RWPE2 (cell line): ENCODE data around the gene TIFAB.

Source experiments
- ATAC-seq: fragments of 200-7000 bp; cut with Tn5 transposase; 3 replicates; pipeline ENCODE4 v1.9.1; 2021; ENCODE audit warnings: low read depth
- DNase-seq: peaks from one replicate; pipeline ENCODE4 v3.0.0-alpha.2; 2020; ENCODE audit warnings: low spot score
- H3K27ac ChIP-seq: fragments of 450-650 bp; 2 replicates; pipeline ENCODE4 v1.5.1; 2017; ENCODE audit warnings: mild to moderate bottlenecking; ENCODE audit not compliant: poor library complexity, severe bottlenecking
- H3K27me3 ChIP-seq: fragments of 250-450 bp; sonication (Bioruptor Pico); 2 replicates; pipeline ENCODE4 v1.5.1; 2021; ENCODE audit warnings: mild to moderate bottlenecking, moderate library complexity; ENCODE audit not compliant: insufficient read depth, poor library complexity, severe bottlenecking
- H3K36me3 ChIP-seq: fragments of 250-450 bp; sonication (Bioruptor Pico); 2 replicates; pipeline ENCODE4 v1.5.1; 2020; ENCODE audit warnings: low read depth, mild to moderate bottlenecking, moderate library complexity
- H3K4me1 ChIP-seq: fragments of 250-450 bp; sonication (Bioruptor Pico); 2 replicates; pipeline ENCODE4 v1.5.1; 2021; ENCODE audit warnings: mild to moderate bottlenecking, moderate library complexity; ENCODE audit not compliant: insufficient read depth, poor library complexity, severe bottlenecking
- H3K4me3 ChIP-seq: fragments of 250-450 bp; sonication (Bioruptor Pico); 2 replicates; pipeline ENCODE4 v1.5.1; 2021; ENCODE audit warnings: mild to moderate bottlenecking, moderate library complexity; ENCODE audit not compliant: severe bottlenecking
- H3K9me3 ChIP-seq: fragments of 250-450 bp; sonication (Bioruptor Pico); 2 replicates; pipeline ENCODE4 v1.5.1; 2021; ENCODE audit warnings: mild to moderate bottlenecking, moderate library complexity; ENCODE audit not compliant: severe bottlenecking
- CTCF ChIP-seq: fragments of 450-650 bp; IDR thresholded peaks from one replicate; pipeline ENCODE4 v1.5.1; 2017; ENCODE audit warnings: mild to moderate bottlenecking, moderate library complexity; ENCODE audit not compliant: poor library complexity, severe bottlenecking

The TIFAB gene

GRCh38 chr5:135466178-135467050 is 14.3 kb upstream of the TIFAB start:
- H3K4me1 ChIP-seq, result no peaks in the 10 kb centered on the region
- H3K27ac ChIP-seq, result no peak overlapping the region
- peak; percentile 76 for DNase-seq
- ATAC-seq, result peak; percentile 91
- no peaks in the 10 kb centered on the region for H3K36me3 ChIP-seq
- H3K4me3 ChIP-seq, result no peak overlapping the region
- H3K9me3 ChIP-seq, result no peaks in the 10 kb centered on the region
- no peaks in the 10 kb centered on the region for H3K27me3 ChIP-seq
- peak; percentile 98 for TF ChIP-seq CTCF

- ATAC-seq (no peak), DNase-seq (peak; percentile 40)
- TF ChIP-seq CTCF, result no peak
- Histone ChIP-seq H3K4me1 (no peaks in the 10 kb centered on the region), H3K9me3 (no peaks in the 10 kb centered on the region), H3K27me3 (no peaks in the 10 kb centered on the region), H3K27ac (no peak overlapping the region), H3K4me3 (no peak overlapping the region), H3K36me3 (no peaks in the 10 kb centered on the region)
Observed at GRCh38 chr5:135465391-135466122, 13.4 kb upstream of the TIFAB start.

- peak; percentile 45; the same call in 2 of the 3 replicates for ATAC-seq
Observed at GRCh38 chr5:135462304-135462703, 10.2 kb upstream of the TIFAB start.

GRCh38 chr5:135461481-135462151 is 9.5 kb upstream of the TIFAB start:
- Histone ChIP-seq H3K27me3 (no peaks in the 10 kb centered on the region), H3K9me3 (no peaks in the 10 kb centered on the region), H3K4me3 (no peak overlapping the region), H3K27ac (no peak overlapping the region), H3K4me1 (no peaks in the 10 kb centered on the region), H3K36me3 (no peaks in the 10 kb centered on the region)
- ATAC-seq, result no peak
- DNase-seq, result peak; percentile 29
- TF ChIP-seq CTCF, result no peak

More at GRCh38 chr5:135462304-135462703, 10.2 kb upstream of the TIFAB start:
- TF ChIP-seq CTCF, result peak; percentile 78
- H3K27ac ChIP-seq, result no peak overlapping the region
- peak; percentile 47 for DNase-seq
- H3K9me3 ChIP-seq, result no peaks in the 10 kb centered on the region
- H3K27me3 ChIP-seq, result no peaks in the 10 kb centered on the region
- no peak overlapping the region for H3K4me3 ChIP-seq
- no peaks in the 10 kb centered on the region for H3K4me1 ChIP-seq
- H3K36me3 ChIP-seq, result no peaks in the 10 kb centered on the region
